Thyroid gland (tissue), 4 donors: Measurements from ENCODE around the gene C11orf21.

Source experiments
- POLR2A ChIP-seq, 2 donors: fragments of 450-650 bp; IDR thresholded peaks; one replicate each; pipeline ENCODE4 v1.6.1; 2017; ENCODE audit warnings: antibody characterized with exemption in 2 of 2, mild to moderate bottlenecking in 2 of 2, moderate library complexity in 1 of 2
- TF ChIP-seq, protein P1 (sequence below), 6 experiments: fragments of 200-600 bp in 3 of 6; fragments of 450-650 bp in 3 of 6; sonication (generic) in 3 of 6; IDR thresholded peaks; one replicate each; pipeline ENCODE4 v1.5.1; 2016 to 2019; ENCODE audit warnings: antibody characterized with exemption in 6 of 6, mild to moderate bottlenecking in 2 of 6, inconsistent platforms in 1 of 6, moderate library complexity in 1 of 6

DNA sequence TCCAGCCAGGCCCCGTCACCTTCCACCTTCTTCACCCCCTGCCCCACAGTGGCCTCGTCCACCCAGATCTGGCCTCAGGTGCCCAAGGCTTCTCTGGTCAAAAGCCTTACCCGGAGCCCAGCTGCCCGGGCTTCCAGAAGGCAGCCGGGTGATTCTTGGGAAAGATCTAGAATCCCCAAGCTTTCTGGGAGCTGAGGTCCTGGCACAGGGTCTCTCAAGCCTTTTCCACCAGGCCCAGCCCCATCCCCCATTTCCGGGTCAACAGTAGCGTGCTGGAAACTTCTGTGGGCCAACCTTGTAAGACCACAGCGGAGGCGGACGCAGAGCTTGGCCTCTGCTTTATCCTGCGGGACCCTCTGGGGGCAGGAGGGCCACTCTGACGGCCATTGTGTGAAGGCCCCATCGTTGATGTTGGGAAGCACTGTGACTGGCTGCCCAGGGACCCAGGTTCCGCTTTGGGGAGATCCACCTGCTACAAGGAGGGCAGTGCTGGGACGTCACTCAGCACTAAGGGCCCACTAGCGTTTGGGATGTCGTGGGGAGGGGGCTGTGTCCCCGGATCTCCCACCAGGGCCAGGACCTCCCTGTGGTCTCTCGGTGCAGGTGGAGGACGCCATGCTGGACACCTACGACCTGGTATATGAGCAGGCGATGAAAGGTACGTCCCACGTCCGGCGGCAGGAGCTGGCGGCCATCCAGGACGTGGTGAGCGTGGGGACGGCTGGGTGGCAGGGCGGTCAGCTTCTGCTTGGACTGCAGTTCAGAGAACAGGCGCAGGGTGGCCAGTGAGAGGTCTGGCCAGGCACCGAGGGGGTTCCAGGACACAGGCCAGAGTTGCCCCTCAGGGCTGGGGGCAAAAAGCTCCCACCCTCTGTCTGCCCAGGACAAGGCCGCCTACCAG lies 11.6 kb upstream of the C11orf21 start:
- TF ChIP-seq, protein P1, sequence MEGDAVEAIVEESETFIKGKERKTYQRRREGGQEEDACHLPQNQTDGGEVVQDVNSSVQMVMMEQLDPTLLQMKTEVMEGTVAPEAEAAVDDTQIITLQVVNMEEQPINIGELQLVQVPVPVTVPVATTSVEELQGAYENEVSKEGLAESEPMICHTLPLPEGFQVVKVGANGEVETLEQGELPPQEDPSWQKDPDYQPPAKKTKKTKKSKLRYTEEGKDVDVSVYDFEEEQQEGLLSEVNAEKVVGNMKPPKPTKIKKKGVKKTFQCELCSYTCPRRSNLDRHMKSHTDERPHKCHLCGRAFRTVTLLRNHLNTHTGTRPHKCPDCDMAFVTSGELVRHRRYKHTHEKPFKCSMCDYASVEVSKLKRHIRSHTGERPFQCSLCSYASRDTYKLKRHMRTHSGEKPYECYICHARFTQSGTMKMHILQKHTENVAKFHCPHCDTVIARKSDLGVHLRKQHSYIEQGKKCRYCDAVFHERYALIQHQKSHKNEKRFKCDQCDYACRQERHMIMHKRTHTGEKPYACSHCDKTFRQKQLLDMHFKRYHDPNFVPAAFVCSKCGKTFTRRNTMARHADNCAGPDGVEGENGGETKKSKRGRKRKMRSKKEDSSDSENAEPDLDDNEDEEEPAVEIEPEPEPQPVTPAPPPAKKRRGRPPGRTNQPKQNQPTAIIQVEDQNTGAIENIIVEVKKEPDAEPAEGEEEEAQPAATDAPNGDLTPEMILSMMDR (IDR thresholded peaks at IDR 0.05), result no peak
- TF ChIP-seq POLR2A (IDR thresholded peaks at IDR 0.05), result no peak
